Stomach (tissue), 4 donors: ENCODE measurements around the gene ICE1.
"Not testable (repeated sequence)": the region's sequence is repeated elsewhere in the genome, so short reads cannot be mapped to it uniquely, and the experiment has no call there.

Experiments
- POLR2A ChIP-seq, 4 donors: fragments of 450-650 bp; IDR thresholded peaks; one replicate each; pipeline ENCODE4 v1.6.1; 2016; ENCODE audit warnings: antibody characterized with exemption in 4 of 4, control low read depth in 2 of 4, mild to moderate bottlenecking in 1 of 4, moderate library complexity in 1 of 4
- POLR2AphosphoS5 ChIP-seq, 3 donors: sonication (generic); formaldehyde crosslinking; IDR thresholded peaks; one replicate each; pipeline ENCODE4 v1.6.1; 2016; ENCODE audit warnings: antibody characterized with exemption in 3 of 3
- TF ChIP-seq, protein P1 (sequence below), 7 experiments: fragments of 450-650 bp in 4 of 7; fragments of 200-600 bp in 3 of 7; sonication (generic) in 3 of 7; IDR thresholded peaks; one replicate each; pipeline ENCODE4 v1.5.1; 2016 to 2019; ENCODE audit warnings: antibody characterized with exemption in 7 of 7, control low read depth in 2 of 7, mild to moderate bottlenecking in 1 of 7

DNA sequence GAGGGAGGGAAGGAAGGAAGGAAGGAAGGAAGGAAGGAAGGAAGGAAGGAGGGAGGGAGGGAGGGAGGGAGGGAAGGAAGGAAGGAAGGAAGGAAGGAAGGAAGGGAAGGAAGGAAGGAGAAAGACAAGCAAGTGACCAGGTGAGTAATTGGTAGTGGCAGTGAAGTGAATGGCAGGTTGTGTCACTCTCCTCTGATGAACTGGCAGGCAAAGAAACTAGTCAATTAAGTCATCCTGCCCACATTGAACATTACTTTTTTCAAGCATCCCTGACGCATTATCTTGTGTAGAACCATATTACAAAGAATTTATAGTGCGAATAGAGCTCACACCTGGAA lies 70.4 kb downstream of the ICE1 start:
- TF ChIP-seq, protein P1, sequence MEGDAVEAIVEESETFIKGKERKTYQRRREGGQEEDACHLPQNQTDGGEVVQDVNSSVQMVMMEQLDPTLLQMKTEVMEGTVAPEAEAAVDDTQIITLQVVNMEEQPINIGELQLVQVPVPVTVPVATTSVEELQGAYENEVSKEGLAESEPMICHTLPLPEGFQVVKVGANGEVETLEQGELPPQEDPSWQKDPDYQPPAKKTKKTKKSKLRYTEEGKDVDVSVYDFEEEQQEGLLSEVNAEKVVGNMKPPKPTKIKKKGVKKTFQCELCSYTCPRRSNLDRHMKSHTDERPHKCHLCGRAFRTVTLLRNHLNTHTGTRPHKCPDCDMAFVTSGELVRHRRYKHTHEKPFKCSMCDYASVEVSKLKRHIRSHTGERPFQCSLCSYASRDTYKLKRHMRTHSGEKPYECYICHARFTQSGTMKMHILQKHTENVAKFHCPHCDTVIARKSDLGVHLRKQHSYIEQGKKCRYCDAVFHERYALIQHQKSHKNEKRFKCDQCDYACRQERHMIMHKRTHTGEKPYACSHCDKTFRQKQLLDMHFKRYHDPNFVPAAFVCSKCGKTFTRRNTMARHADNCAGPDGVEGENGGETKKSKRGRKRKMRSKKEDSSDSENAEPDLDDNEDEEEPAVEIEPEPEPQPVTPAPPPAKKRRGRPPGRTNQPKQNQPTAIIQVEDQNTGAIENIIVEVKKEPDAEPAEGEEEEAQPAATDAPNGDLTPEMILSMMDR (IDR thresholded peaks at IDR 0.05): not testable (repeated sequence)
- TF ChIP-seq POLR2AphosphoS5, POLR2A (IDR thresholded peaks at IDR 0.05): not testable (repeated sequence)
